AG04450 (cell line): ENCODE data around the gene RIPK3. TPM values are rescaled to one million over a fixed set of nuclear protein-coding genes. Genes with fewer than 3 reads are reported as not detected.

ENCODE experiments used
- CTCF ChIA-PET: fragments of 300-600, 350-600 bp; formaldehyde crosslinking; extraction: SDS; loops from one replicate; lab custom pipeline; 2022; ENCODE audit warnings: antibody characterized with exemption, inconsistent platforms; lab: Charles Lee
- POLR2A ChIA-PET: fragments of 350-600 bp; formaldehyde crosslinking; extraction: SDS; loops from one replicate; lab custom pipeline; 2021; ENCODE audit warnings: antibody characterized with exemption, inconsistent platforms; lab: Yijun Ruan, JAX
- DNase-seq: peaks from one replicate; pipeline ENCODE4 v3.0.0-alpha.2; 2011; ENCODE audit warnings: low read depth, low spot score
- H3K27ac ChIP-seq: one replicate; pipeline ENCODE4 v1.5.1; 2012; ENCODE audit warnings: low read depth, low read length, control low read depth
- H3K27me3 ChIP-seq: one replicate; pipeline ENCODE4 v1.6.0; 2012; ENCODE audit warnings: low read length; ENCODE audit not compliant: control insufficient read depth, insufficient read depth
- H3K4me3 ChIP-seq: 2 replicates; pipeline ENCODE4 v1.5.1; 2011; ENCODE audit warnings: mild to moderate bottlenecking, low read depth, low read length, control low read depth
- H3K9me3 ChIP-seq: 2 replicates; pipeline ENCODE4 v1.5.1; 2012; ENCODE audit warnings: low read length; ENCODE audit not compliant: control insufficient read depth, insufficient read depth
- CTCF ChIP-seq: IDR thresholded peaks from 2 replicates; pipeline ENCODE4 v1.5.1; 2011; ENCODE audit warnings: low read depth, low read length, control low read depth, inconsistent platforms
- polyA plus RNA-seq: library from polyadenylated mRNA; depleted of rRNA; stranded (reverse); fragments of >200 nt; gene quantifications from 2 replicates; pipeline ENCODE4 v1.2.3, GENCODE V29; 2011

Gene RIPK3
- polyA plus RNA-seq, 1 experiment = not detected

DNA sequence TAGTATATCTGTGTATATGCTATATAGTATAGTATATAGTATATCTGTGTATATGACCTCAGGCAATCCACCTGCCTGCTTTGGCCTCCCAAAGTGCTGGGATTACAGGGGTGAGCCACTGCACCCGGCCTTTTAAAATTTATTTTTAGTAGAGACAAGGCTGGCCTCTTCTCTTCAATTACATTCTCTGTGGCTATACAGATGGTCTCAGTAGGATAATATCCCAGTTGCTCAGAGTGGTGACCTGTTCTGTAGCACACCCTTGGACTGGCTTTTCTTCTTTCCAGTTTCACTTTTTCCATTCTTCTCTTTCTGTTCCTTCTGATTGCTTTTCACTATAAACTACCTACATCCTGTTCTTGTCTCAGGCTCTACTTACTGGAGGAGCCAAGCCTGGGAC is 25.1 kb upstream of the RIPK3 start:
- TF ChIP-seq CTCF = no peak
- CTCF ChIA-PET = interaction anchor here (0.7 to 2.3 kb wide), 26 partner anchors 8 to 150 kb away, joined by 3 to 160 read pairs (median 8); partner anchors contain the start of genes CBLN3, CIDEB, KHNYN and RIPK3

DNA sequence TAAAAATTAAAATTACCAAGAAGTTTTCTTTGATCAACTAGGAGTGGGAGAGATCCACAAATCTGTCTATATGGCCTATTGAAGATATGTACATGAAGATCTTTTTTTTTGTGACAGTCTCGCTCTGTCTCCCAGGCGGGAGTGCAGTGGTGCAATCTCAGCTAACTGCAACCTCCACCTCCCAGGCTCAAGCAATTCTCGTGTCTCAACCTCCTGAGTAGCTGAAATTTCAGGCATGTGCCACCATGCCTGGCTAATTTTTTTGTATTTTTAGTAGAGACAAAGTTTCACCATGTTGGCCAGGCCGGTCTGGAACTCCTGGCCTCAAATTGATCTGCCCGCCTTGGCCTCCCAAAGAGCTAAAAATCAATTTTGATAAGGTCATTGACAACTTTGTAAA is 23.6 kb upstream of the RIPK3 start:
- Histone ChIP-seq H3K9me3 (no peaks in the 10 kb centered on the region; the same call in 1 of the 2 replicates), H3K27me3 (peaks cover 6% of the 10 kb centered on the region), H3K27ac (no peak overlapping the region), H3K4me3 (no peak overlapping the region)
- TF ChIP-seq CTCF = no peak
- POLR2A ChIA-PET = interaction anchor here (0.7 kb wide), 1 partner anchor 80 kb away, joined by 5 read pairs; no protein-coding TSS in a partner anchor
- CTCF ChIA-PET = interaction anchor here (0.6 to 6.8 kb wide), 4 partner anchors 9 to 48 kb away, joined by 3 to 65 read pairs (median 4); no protein-coding TSS in a partner anchor
- DNase-seq = no peak

More for the DNA sequence above, 25.1 kb upstream of the RIPK3 start:
- H3K9me3 ChIP-seq = no peaks in the 10 kb centered on the region; the same call in 1 of the 2 replicates
- POLR2A ChIA-PET = interaction anchor here (0.7 to 2.2 kb wide), 2 partner anchors 7 to 66 kb away, joined by 3 to 42 read pairs; partner anchors contain the start of genes CBLN3 and KHNYN
- no peak for DNase-seq
- H3K4me3 ChIP-seq = no peak overlapping the region
- peak overlapping the region; percentile 33 for H3K27ac ChIP-seq
- H3K27me3 ChIP-seq = peaks cover 3% of the 10 kb centered on the region

GRCh38 chr14:24362241-24362960 is 22.6 kb upstream of the RIPK3 start:
- DNase-seq = no peak
- H3K27me3 ChIP-seq = peaks cover 6% of the 10 kb centered on the region
- no peak for TF ChIP-seq CTCF
- CTCF ChIA-PET = interaction anchor here (1.1 to 6.8 kb wide), 8 partner anchors 10 to 74 kb away, joined by 3 to 65 read pairs (median 7); partner anchors contain the start of gene CIDEB
- H3K4me3 ChIP-seq = no peak overlapping the region
- no peaks in the 10 kb centered on the region for H3K9me3 ChIP-seq
- H3K27ac ChIP-seq = no peak overlapping the region
- POLR2A ChIA-PET = no interaction called here

DNA sequence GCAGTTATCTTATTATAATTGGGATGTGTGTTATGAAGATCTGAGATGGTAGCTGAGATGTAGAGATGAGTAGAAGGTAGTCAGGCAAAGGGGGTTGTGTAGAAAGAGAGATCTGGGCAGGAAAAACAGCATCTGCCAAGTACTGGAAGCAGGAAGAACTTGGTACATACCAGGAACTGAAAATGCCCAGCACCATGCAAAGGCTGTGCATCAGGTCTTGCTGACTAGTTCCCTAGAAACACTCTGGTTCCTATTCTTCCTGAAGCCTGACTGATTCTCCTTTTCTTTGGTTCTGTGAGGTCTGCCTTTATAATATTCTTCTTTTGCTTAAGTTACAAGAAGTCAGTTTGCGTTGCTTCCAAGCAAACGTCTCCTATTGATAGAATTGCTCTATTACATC is 21.5 kb upstream of the RIPK3 start:
- no peak for DNase-seq
- Histone ChIP-seq H3K9me3 (peaks cover under 1% of the 10 kb centered on the region; the same call in 1 of the 2 replicates), H3K27me3 (peaks cover 6% of the 10 kb centered on the region), H3K27ac (no peak overlapping the region), H3K4me3 (no peak overlapping the region)
- no peak for TF ChIP-seq CTCF
- CTCF ChIA-PET = interaction anchor here (1.0 to 6.8 kb wide), 7 partner anchors 15 to 75 kb away, joined by 3 to 65 read pairs (median 7); partner anchors contain the start of gene CIDEB
- POLR2A ChIA-PET = no interaction called here

GRCh38 chr14:24360281-24360680 is 20.5 kb upstream of the RIPK3 start:
- peaks cover 3% of the 10 kb centered on the region; the same call in 1 of the 2 replicates for H3K9me3 ChIP-seq
- no peak for DNase-seq
- no peak overlapping the region for H3K4me3 ChIP-seq
- ChIA-PET POLR2A (no interaction called here), CTCF (interaction anchor here (0.7 to 6.8 kb wide), 3 partner anchors 28 to 73 kb away, joined by 3 to 65 read pairs (median 4); no protein-coding TSS in a partner anchor)
- no peak overlapping the region for H3K27ac ChIP-seq
- TF ChIP-seq CTCF = no peak
- peaks cover 6% of the 10 kb centered on the region for H3K27me3 ChIP-seq
